ENCODE measurements around the gene HYAL1. TPM values are rescaled to one million over a fixed set of nuclear protein-coding genes. Genes with fewer than 3 reads are reported as not detected.
"Not testable (repeated sequence)": the region's sequence is repeated elsewhere in the genome, so short reads cannot be mapped to it uniquely, and the experiment has no call there.

The HYAL1 gene
- total and polyA plus RNA-seq, 2 donors from 2014 or later, result 47.5 to 126 TPM

DNA sequence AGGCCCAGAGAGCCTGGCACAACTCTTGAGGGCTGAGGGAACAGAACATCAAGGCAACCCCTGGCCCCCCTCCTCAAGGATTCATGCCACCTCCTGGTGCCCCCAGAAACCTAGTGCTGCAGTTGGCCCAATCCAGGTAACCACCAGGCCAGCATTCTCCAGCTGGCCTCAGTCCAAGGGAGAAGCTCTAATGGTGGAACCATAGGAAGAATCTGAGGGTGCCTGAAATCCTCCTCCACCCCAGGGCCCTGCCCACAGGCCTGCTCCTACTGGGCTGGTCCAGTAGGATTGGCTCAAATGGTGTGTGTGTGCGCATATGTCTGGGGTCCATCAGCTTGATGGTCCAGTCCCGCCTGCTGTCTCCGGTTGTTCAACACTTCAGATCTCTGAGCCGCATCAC lies 11.4 kb upstream of the HYAL1 start:
- H3K27ac ChIP-seq (ENCODE audit: low read depth in 2 of 2, low read length in 2 of 2), result no peak overlapping the region
- intact Hi-C loops (cut with DNase I), result no loop called here
- H3K36me3 ChIP-seq (ENCODE audit: control insufficient read depth in 2 of 3, insufficient read depth in 3 of 3, low read length in 3 of 3), result peaks cover 6 to 18% (median 11%) of the 10 kb centered on the region in 3 donors
- H3K4me1 ChIP-seq (ENCODE audit: control insufficient read depth in 2 of 3, insufficient read depth in 2 of 3, low read depth in 1 of 3, low read length in 3 of 3), result peaks cover 0 to 23% (median 11%) of the 10 kb centered on the region in 3 donors
- DNase-seq (no peak), FAIRE-seq (no peak)
- H3K27me3 ChIP-seq (ENCODE audit: control insufficient read depth, insufficient read depth, low read length), result no peaks in the 10 kb centered on the region
- TF ChIP-seq, protein P1, sequence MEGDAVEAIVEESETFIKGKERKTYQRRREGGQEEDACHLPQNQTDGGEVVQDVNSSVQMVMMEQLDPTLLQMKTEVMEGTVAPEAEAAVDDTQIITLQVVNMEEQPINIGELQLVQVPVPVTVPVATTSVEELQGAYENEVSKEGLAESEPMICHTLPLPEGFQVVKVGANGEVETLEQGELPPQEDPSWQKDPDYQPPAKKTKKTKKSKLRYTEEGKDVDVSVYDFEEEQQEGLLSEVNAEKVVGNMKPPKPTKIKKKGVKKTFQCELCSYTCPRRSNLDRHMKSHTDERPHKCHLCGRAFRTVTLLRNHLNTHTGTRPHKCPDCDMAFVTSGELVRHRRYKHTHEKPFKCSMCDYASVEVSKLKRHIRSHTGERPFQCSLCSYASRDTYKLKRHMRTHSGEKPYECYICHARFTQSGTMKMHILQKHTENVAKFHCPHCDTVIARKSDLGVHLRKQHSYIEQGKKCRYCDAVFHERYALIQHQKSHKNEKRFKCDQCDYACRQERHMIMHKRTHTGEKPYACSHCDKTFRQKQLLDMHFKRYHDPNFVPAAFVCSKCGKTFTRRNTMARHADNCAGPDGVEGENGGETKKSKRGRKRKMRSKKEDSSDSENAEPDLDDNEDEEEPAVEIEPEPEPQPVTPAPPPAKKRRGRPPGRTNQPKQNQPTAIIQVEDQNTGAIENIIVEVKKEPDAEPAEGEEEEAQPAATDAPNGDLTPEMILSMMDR (IDR thresholded peaks at IDR 0.05; ENCODE audit: borderline replicate concordance, extremely low read depth, insufficient read depth), result no peak
- no peak overlapping the region for H3K9ac ChIP-seq (ENCODE audit: low read length in 3 of 3)
- H3K9me3 ChIP-seq (ENCODE audit: control insufficient read depth in 2 of 3, insufficient read depth in 1 of 3, low read length in 3 of 3), result no peaks in the 10 kb centered on the region
- no peak overlapping the region for H3K4me3 ChIP-seq (ENCODE audit: low read length in 3 of 3)

GRCh38 chr3:50314342-50314741 lies 11.0 kb upstream of the HYAL1 start:
- TF ChIP-seq, protein P1 (IDR thresholded peaks at IDR 0.05; ENCODE audit: borderline replicate concordance, extremely low read depth, insufficient read depth), result no peak
- H3K4me1 ChIP-seq (ENCODE audit: control insufficient read depth in 2 of 3, insufficient read depth in 2 of 3, low read depth in 1 of 3, low read length in 3 of 3), result peaks cover 0 to 19% (median 6%) of the 10 kb centered on the region in 3 donors
- no peaks in the 10 kb centered on the region for H3K9me3 ChIP-seq (ENCODE audit: control insufficient read depth in 2 of 3, insufficient read depth in 1 of 3, low read length in 3 of 3)
- no peak overlapping the region for H3K4me3 ChIP-seq (ENCODE audit: low read length in 3 of 3)
- DNase-seq, result no peak
- no peak overlapping the region for H3K27ac ChIP-seq (ENCODE audit: low read depth in 2 of 2, low read length in 2 of 2)
- intact Hi-C loops (cut with DNase I), result no loop called here
- peaks cover 6 to 18% (median 9%) of the 10 kb centered on the region in 3 donors for H3K36me3 ChIP-seq (ENCODE audit: control insufficient read depth in 2 of 3, insufficient read depth in 3 of 3, low read length in 3 of 3)
- H3K9ac ChIP-seq (ENCODE audit: low read length in 3 of 3), result no peak overlapping the region
- no peak for FAIRE-seq
- no peaks in the 10 kb centered on the region for H3K27me3 ChIP-seq (ENCODE audit: control insufficient read depth, insufficient read depth, low read length)

GRCh38 chr3:50312041-50312440 lies 8.7 kb upstream of the HYAL1 start:
- H3K4me1 ChIP-seq (ENCODE audit: control insufficient read depth in 2 of 3, insufficient read depth in 2 of 3, low read depth in 1 of 3, low read length in 3 of 3); H3K4me3 ChIP-seq (ENCODE audit: low read length in 3 of 3); DNase-seq; H3K9ac ChIP-seq (ENCODE audit: low read length in 3 of 3); H3K27me3 ChIP-seq (ENCODE audit: control insufficient read depth, insufficient read depth, low read length); FAIRE-seq; H3K27ac ChIP-seq (ENCODE audit: low read depth in 2 of 2, low read length in 2 of 2); intact Hi-C loops (cut with DNase I); H3K36me3 ChIP-seq (ENCODE audit: control insufficient read depth in 2 of 3, insufficient read depth in 3 of 3, low read length in 3 of 3); H3K9me3 ChIP-seq (ENCODE audit: control insufficient read depth in 2 of 3, insufficient read depth in 1 of 3, low read length in 3 of 3): not testable (repeated sequence)

DNA sequence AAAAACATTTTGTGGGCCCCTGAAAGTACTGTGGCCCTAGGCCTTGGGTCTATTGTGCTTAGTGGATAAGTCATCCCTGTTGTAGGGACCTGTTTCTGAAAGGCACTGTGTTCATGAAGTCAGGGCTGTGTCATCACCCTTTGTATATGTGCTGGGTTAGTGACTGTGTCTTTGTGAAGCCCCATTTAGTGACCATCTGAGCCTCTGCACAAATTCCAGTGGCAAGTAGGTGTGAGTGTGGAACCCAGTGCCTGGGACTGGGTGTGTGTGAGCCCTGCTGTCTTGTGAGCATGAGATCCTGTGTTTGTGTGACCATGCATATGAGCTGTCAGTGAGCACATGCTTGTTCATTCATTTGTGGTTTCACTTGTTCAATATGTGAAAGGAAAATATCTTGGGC lies 1.2 kb upstream of the HYAL1 start:
- peaks cover 4 to 30% (median 10%) of the 10 kb centered on the region in 3 donors for H3K4me1 ChIP-seq (ENCODE audit: control insufficient read depth in 2 of 3, insufficient read depth in 2 of 3, low read depth in 1 of 3, low read length in 3 of 3)
- no peak for DNase-seq
- no peak overlapping the region for H3K4me3 ChIP-seq (ENCODE audit: low read length in 3 of 3)
- no peak overlapping the region for H3K9ac ChIP-seq (ENCODE audit: low read length in 3 of 3)
- TF ChIP-seq, protein P1 (IDR thresholded peaks at IDR 0.05; ENCODE audit: borderline replicate concordance, extremely low read depth, insufficient read depth), result no peak
- intact Hi-C loops (cut with DNase I), result no loop called here
- no peak overlapping the region for H3K27ac ChIP-seq (ENCODE audit: low read depth in 2 of 2, low read length in 2 of 2)
- H3K36me3 ChIP-seq (ENCODE audit: control insufficient read depth in 2 of 3, insufficient read depth in 3 of 3, low read length in 3 of 3), result peaks cover 0 to 6% (median 3%) of the 10 kb centered on the region in 3 donors
- no peak for FAIRE-seq
- H3K9me3 ChIP-seq (ENCODE audit: control insufficient read depth in 2 of 3, insufficient read depth in 1 of 3, low read length in 3 of 3), result no peaks in the 10 kb centered on the region
- no peaks in the 10 kb centered on the region for H3K27me3 ChIP-seq (ENCODE audit: control insufficient read depth, insufficient read depth, low read length)
